Endodermal cell (in vitro differentiated cells): ENCODE measurements around the gene ADAMTS2. TPM values are rescaled to one million over a fixed set of nuclear protein-coding genes. Genes with fewer than 3 reads are reported as not detected.

Source experiments
- DNase-seq: peaks from one replicate; pipeline ENCODE4 v3.0.0-alpha.2; 2017
- H3K27ac ChIP-seq: 2 replicates; pipeline ENCODE4 v1.5.1; 2013; ENCODE audit warnings: mild to moderate bottlenecking, low read depth, low read length, moderate library complexity
- H3K27me3 ChIP-seq: 2 replicates; pipeline ENCODE4 v1.6.1; 2013; ENCODE audit warnings: mild to moderate bottlenecking, low read length, moderate library complexity; ENCODE audit not compliant: insufficient read depth, control insufficient read depth, poor library complexity, severe bottlenecking
- H3K36me3 ChIP-seq: 2 replicates; pipeline ENCODE4 v1.7.0; 2013; ENCODE audit warnings: mild to moderate bottlenecking, low read length, moderate library complexity; ENCODE audit not compliant: control insufficient read depth, insufficient read depth
- H3K4me1 ChIP-seq: one replicate; pipeline ENCODE4 v1.7.0; 2013; ENCODE audit warnings: low read length; ENCODE audit not compliant: control insufficient read depth, insufficient read depth
- H3K4me3 ChIP-seq: 2 replicates; pipeline ENCODE4 v1.5.1; 2013; ENCODE audit warnings: mild to moderate bottlenecking, low read length, moderate library complexity
- H3K9ac ChIP-seq: 2 replicates; pipeline ENCODE4 v1.6.1; 2013; ENCODE audit warnings: mild to moderate bottlenecking, low read length, moderate library complexity; ENCODE audit not compliant: poor library complexity, severe bottlenecking; ENCODE audit errors: extremely low read depth
- H3K9me3 ChIP-seq: 2 replicates; pipeline ENCODE4 v1.6.1; 2013; ENCODE audit warnings: mild to moderate bottlenecking, low read length, moderate library complexity; ENCODE audit not compliant: control insufficient read depth
- H3K27ac Mint-ChIP-seq: 2 replicates; pipeline ENCODE4 v1.8.0; 2020; ENCODE audit warnings: mixed read lengths
- H3K27me3 Mint-ChIP-seq: 2 replicates; pipeline ENCODE4 v1.8.0; 2021; ENCODE audit warnings: mild to moderate bottlenecking, mixed read lengths; ENCODE audit not compliant: insufficient read depth
- H3K36me3 Mint-ChIP-seq: 2 replicates; pipeline ENCODE4 v1.8.0; 2020; ENCODE audit warnings: low read depth, mixed read lengths
- H3K4me1 Mint-ChIP-seq: 2 replicates; pipeline ENCODE4 v1.8.0; 2020; ENCODE audit warnings: mixed read lengths
- H3K4me3 Mint-ChIP-seq: 2 replicates; pipeline ENCODE4 v1.8.0; 2020; ENCODE audit warnings: mild to moderate bottlenecking, moderate library complexity, mixed read lengths
- H3K9me3 Mint-ChIP-seq: 2 replicates; pipeline ENCODE4 v1.8.0; 2020; ENCODE audit warnings: mild to moderate bottlenecking, mixed read lengths
- WGBS, 2 experiments: methylation state at CpG; one replicate each; pipeline versions ENCODE4 v1.1.5 to v1.1.7; 2013; ENCODE audit warnings: missing lambda C conversion rate in 2 of 2, mixed read lengths in 1 of 2; ENCODE audit not compliant: insufficient coverage in 1 of 2, insufficient read length in 1 of 2; 5-methylcytosine and 5-hydroxymethylcytosine counted together
- total RNA-seq, 2 donors: library from RNA; stranded (reverse); fragmentation: NEBNext Ultra II Directional in 1 of 2; extraction: Animal tissue kit (Norgen Biotek cat#: 25700) in 1 of 2; gene quantifications; 2 replicates in 1 of 2; 3 replicates in 1 of 2; pipeline ENCODE4 v1.2.1, GENCODE V29; 2021
- TF ChIP-seq, protein P1 (sequence below): fragments of 200-600 bp; sonication (generic); conservative IDR thresholded peaks from 2 replicates; pipeline ENCODE4 v1.5.0; 2021; ENCODE audit warnings: antibody characterized with exemption, mild to moderate bottlenecking

Gene ADAMTS2
- total RNA-seq, 2 donors from 2014 or later = 1.2 to 2.6 TPM

DNA sequence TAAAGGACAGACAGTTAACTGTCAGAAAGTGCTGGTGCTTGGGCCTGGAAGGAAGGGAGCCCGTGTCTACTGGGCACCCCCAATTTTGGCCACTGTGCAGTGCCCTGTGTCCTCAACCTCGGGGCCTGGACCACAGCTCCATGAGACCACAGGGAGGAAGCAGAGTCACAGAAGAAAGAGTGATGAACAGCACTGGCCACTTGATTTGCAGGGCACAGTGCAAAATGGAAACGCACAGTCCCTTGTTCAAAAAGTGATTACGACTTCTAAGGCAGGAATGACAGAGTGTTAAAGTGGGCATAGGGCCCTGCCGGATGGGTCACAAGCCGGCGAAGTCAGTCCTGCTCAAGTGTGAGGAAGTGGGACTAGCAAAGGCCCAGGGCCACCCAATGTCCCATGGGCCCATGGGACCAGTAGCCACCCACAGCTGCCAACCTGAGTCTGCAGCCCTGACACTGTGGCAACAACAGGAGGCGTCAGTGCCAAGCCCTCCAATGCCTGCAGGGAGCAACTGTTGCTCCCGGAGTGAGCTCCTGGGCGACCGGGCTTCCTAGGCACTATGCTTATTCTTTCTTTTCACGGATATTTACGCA is 85.4 kb downstream of the ADAMTS2 start:
- no peaks in the 10 kb centered on the region for H3K9me3 Mint-ChIP-seq

DNA sequence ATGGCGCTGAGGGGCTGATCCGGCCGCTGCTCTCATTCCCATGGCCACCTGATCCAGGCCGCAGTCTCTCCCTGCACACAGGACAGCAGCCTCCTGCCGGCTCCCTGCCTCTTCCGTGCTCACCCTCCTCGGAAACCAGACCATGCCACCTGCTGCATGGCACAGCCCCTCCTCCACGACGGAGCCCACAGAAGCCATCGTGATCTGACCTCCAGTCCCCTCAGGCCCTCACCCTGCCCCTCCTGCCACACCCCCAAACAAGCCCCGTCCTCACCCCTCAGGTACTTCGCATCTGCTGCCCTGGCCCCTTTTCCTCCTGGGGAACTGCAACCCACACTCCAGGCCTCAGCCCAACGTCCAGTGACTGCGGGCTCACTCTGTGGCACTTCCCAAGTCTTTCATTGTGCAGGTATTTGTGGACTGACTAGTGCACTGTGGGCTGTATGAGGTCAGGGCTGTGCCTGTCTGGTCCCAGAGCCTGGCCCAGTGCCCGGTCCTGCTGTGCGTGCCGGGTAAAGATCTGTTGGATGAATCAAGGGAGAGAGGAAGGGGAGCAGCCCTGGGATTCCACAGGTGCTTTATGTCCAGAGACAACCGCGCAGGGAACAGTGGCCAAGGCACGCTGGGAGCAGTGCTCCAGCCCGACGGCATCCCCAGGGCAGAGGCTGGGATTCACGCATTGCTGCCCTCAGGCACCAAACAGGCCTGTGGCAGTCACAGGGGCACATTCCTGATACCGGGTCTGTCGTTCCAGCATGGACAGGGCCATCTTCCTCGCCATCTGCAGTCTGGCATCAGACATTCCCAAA is 86.1 kb downstream of the ADAMTS2 start:
- H3K27me3 ChIP-seq = no peaks in the 10 kb centered on the region
- no peaks in the 10 kb centered on the region for H3K36me3 ChIP-seq
- Mint-ChIP-seq H3K9me3 (no peaks in the 10 kb centered on the region), H3K27ac (no peak overlapping the region), H3K4me3 (no peak overlapping the region), H3K27me3 (no peaks in the 10 kb centered on the region), H3K36me3 (no peaks in the 10 kb centered on the region), H3K4me1 (peaks cover 9% of the 10 kb centered on the region)
- DNase-seq = peak; percentile 39
- H3K4me3 ChIP-seq = no peak overlapping the region
- no peak overlapping the region for H3K27ac ChIP-seq
- TF ChIP-seq, protein P1, sequence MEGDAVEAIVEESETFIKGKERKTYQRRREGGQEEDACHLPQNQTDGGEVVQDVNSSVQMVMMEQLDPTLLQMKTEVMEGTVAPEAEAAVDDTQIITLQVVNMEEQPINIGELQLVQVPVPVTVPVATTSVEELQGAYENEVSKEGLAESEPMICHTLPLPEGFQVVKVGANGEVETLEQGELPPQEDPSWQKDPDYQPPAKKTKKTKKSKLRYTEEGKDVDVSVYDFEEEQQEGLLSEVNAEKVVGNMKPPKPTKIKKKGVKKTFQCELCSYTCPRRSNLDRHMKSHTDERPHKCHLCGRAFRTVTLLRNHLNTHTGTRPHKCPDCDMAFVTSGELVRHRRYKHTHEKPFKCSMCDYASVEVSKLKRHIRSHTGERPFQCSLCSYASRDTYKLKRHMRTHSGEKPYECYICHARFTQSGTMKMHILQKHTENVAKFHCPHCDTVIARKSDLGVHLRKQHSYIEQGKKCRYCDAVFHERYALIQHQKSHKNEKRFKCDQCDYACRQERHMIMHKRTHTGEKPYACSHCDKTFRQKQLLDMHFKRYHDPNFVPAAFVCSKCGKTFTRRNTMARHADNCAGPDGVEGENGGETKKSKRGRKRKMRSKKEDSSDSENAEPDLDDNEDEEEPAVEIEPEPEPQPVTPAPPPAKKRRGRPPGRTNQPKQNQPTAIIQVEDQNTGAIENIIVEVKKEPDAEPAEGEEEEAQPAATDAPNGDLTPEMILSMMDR = no peak
- H3K4me1 ChIP-seq = peaks cover 3% of the 10 kb centered on the region
- no peaks in the 10 kb centered on the region for H3K9me3 ChIP-seq
- no peak overlapping the region for H3K9ac ChIP-seq
- WGBS, 2 experiments = 91 to 93% methylated on average over 21 to 26 of the region's 26 CpGs

More for the DNA sequence above, 85.4 kb downstream of the ADAMTS2 start:
- Mint-ChIP-seq H3K36me3 (no peaks in the 10 kb centered on the region), H3K4me3 (no peak overlapping the region), H3K27me3 (no peaks in the 10 kb centered on the region), H3K27ac (no peak overlapping the region), H3K4me1 (peaks cover 9% of the 10 kb centered on the region)
- TF ChIP-seq, protein P1 = no peak
- H3K27ac ChIP-seq = no peak overlapping the region
- no peaks in the 10 kb centered on the region for H3K9me3 ChIP-seq
- no peak overlapping the region for H3K9ac ChIP-seq
- peak; percentile 44 for DNase-seq
- H3K27me3 ChIP-seq = no peaks in the 10 kb centered on the region
- H3K36me3 ChIP-seq = no peaks in the 10 kb centered on the region
- peaks cover 3% of the 10 kb centered on the region for H3K4me1 ChIP-seq
- H3K4me3 ChIP-seq = no peak overlapping the region
- 92 to 93% methylated on average over 12 to 13 of the region's 13 CpGs for WGBS, 2 experiments

DNA sequence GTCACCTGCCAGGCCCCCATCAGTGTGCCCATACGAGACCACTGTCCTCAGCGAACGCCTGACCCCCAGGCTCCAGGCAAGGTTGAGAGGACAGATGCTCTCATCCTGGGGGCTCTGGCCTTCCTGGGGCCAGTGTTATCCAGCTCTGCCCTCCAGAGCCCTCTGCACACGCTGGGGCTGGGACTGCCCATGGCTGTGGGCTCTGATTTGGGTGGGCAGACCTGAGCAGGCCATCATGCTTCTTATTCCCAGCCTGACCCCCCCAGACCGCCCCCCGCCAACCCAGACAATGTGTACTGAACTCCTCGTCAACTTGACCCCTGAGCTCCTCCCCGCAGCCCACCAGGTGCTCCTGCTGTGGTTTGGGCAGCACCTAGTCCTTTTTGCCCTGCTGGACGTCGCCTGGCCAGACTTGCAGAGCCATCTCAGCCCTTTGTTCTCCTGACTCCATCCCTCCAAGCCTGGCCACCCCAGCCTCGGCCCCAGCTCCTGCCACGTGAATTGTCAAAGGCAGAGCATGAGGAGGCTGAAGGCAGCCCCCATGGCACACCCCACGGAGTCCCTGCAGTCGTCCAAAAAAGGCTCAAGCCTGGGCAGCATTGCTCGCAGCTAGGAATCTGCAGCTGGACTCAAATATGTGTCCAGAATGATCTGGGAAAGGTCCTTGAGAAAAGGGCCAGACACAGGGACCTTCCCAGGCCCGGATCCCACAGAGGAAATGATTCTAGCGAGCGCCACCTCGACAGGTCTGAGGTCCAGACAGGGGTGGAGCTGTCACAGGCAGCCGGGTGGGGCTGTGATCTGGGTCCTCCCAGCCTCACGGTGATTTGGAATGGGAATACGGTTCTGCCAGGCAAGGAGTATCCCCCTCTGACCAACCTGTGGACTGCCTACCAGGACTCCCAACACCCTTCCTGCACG is 87.0 kb downstream of the ADAMTS2 start:
- peak; percentile 39 for DNase-seq

More for the DNA sequence above, 87.0 kb downstream of the ADAMTS2 start:
- Histone ChIP-seq H3K27me3 (no peaks in the 10 kb centered on the region), H3K36me3 (no peaks in the 10 kb centered on the region), H3K4me3 (no peak overlapping the region), H3K9ac (no peak overlapping the region), H3K9me3 (no peaks in the 10 kb centered on the region), H3K4me1 (peaks cover 3% of the 10 kb centered on the region), H3K27ac (no peak overlapping the region)
- H3K9me3 Mint-ChIP-seq = no peaks in the 10 kb centered on the region
- H3K4me1 Mint-ChIP-seq = peaks cover 9% of the 10 kb centered on the region
- H3K27me3 Mint-ChIP-seq = no peaks in the 10 kb centered on the region
- no peak overlapping the region for H3K27ac Mint-ChIP-seq
- TF ChIP-seq, protein P1 = no peak
- 87 to 92% methylated on average over 15 to 23 of the region's 23 CpGs for WGBS, 2 experiments
- H3K4me3 Mint-ChIP-seq = no peak overlapping the region
- no peaks in the 10 kb centered on the region for H3K36me3 Mint-ChIP-seq
